Measurements from ENCODE around the gene RGS6.
"Not testable (repeated sequence)": the region's sequence is repeated elsewhere in the genome, so short reads cannot be mapped to it uniquely, and the experiment has no call there.

The RGS6 gene

GRCh38 chr14:71932229-71932981 is at the start of gene RGS6:
RGS6 (plus strand) TSS chr14:71932429.
- H3K4me3 ChIP-seq (ENCODE audit: low read depth, low read length): peak within 1 kb of the TSS; percentile 45

GRCh38 chr14:71883094-71883493 is 49.1 kb upstream of the RGS6 start:
- no peak overlapping the region for H3K4me3 ChIP-seq (ENCODE audit: low read depth, low read length)

- no peak overlapping the region for H3K4me3 ChIP-seq (ENCODE audit: low read depth, low read length)
These were observed 46.9 kb upstream of the RGS6 start for GRCh38 chr14:71885301-71885700.

GRCh38 chr14:71887802-71888201 is 44.4 kb upstream of the RGS6 start:
- H3K4me3 ChIP-seq (ENCODE audit: low read depth, low read length): not testable (repeated sequence)

- no peak overlapping the region for H3K4me3 ChIP-seq (ENCODE audit: low read depth, low read length)
These were observed 41.7 kb upstream of the RGS6 start for GRCh38 chr14:71890541-71890940.

GRCh38 chr14:71891185-71891584 is 41.0 kb upstream of the RGS6 start:
- H3K4me3 ChIP-seq (ENCODE audit: low read depth, low read length): no peak overlapping the region

GRCh38 chr14:71891970-71892369 is 40.3 kb upstream of the RGS6 start:
- H3K4me3 ChIP-seq (ENCODE audit: low read depth, low read length): no peak overlapping the region

- no peak overlapping the region for H3K4me3 ChIP-seq (ENCODE audit: low read depth, low read length)
These were observed 27.2 kb upstream of the RGS6 start for GRCh38 chr14:71905031-71905430.

GRCh38 chr14:71905860-71906259 is 26.4 kb upstream of the RGS6 start:
- no peak overlapping the region for H3K4me3 ChIP-seq (ENCODE audit: low read depth, low read length)

- H3K4me3 ChIP-seq (ENCODE audit: low read depth, low read length): no peak overlapping the region
These were observed 24.3 kb upstream of the RGS6 start for GRCh38 chr14:71907793-71908515.

GRCh38 chr14:71911669-71912068 is 20.6 kb upstream of the RGS6 start:
- no peak overlapping the region for H3K4me3 ChIP-seq (ENCODE audit: low read depth, low read length)

- H3K4me3 ChIP-seq (ENCODE audit: low read depth, low read length): no peak overlapping the region
These were observed 18.9 kb upstream of the RGS6 start for GRCh38 chr14:71913342-71913741.

- no peak overlapping the region for H3K4me3 ChIP-seq (ENCODE audit: low read depth, low read length)
These were observed 13.3 kb upstream of the RGS6 start for GRCh38 chr14:71918955-71919354.

- no peak overlapping the region for H3K4me3 ChIP-seq (ENCODE audit: low read depth, low read length)
These were observed 8.7 kb upstream of the RGS6 start for GRCh38 chr14:71923513-71923912.

- H3K4me3 ChIP-seq (ENCODE audit: low read depth, low read length): peak overlapping the region; percentile 28
These were observed 569 bp upstream of the RGS6 start for GRCh38 chr14:71931492-71932228.

- H3K4me3 ChIP-seq (ENCODE audit: low read depth, low read length): peak overlapping the region; percentile 45
These were observed 865 bp downstream of the RGS6 start for GRCh38 chr14:71933001-71933587.

- not testable (repeated sequence) for H3K4me3 ChIP-seq (ENCODE audit: low read depth, low read length)
These were observed 6.0 kb downstream of the RGS6 start for GRCh38 chr14:71938273-71938672.

- H3K4me3 ChIP-seq (ENCODE audit: low read depth, low read length): not testable (repeated sequence)
These were observed 7.1 kb downstream of the RGS6 start for GRCh38 chr14:71939344-71939743.

- H3K4me3 ChIP-seq (ENCODE audit: low read depth, low read length): not testable (repeated sequence)
These were observed 8.3 kb downstream of the RGS6 start for GRCh38 chr14:71940500-71940899.

- not testable (repeated sequence) for H3K4me3 ChIP-seq (ENCODE audit: low read depth, low read length)
These were observed 9.4 kb downstream of the RGS6 start for GRCh38 chr14:71941616-71942015.
